RWPE1 (cell line): Measurements from ENCODE around the gene CDH26.
"Not testable (repeated sequence)": the region's sequence is repeated elsewhere in the genome, so short reads cannot be mapped to it uniquely, and the experiment has no call there.

ENCODE experiments used
- CTCF ChIA-PET: fragments of 350-600 bp; sonication (Branson Sonifier 250); formaldehyde crosslinking; extraction: SDS; loops from one replicate; lab custom pipeline; 2021; lab: Yijun Ruan, JAX
- POLR2A ChIA-PET: fragments of 400-600 bp; formaldehyde crosslinking; extraction: SDS; loops from one replicate; lab custom pipeline; 2020; ENCODE audit warnings: antibody characterized with exemption; ENCODE audit not compliant: low non-redundant PET; lab: Yijun Ruan, JAX
- DNase-seq: peaks from one replicate; pipeline ENCODE4 v3.0.0; 2012; ENCODE audit warnings: low spot score
- H3K27ac ChIP-seq: fragments of 450-650 bp; 2 replicates; pipeline ENCODE4 v1.5.1; 2017
- CTCF ChIP-seq: fragments of 450-650 bp; conservative IDR thresholded peaks from 2 replicates; pipeline ENCODE4 v1.5.1; 2017; ENCODE audit warnings: low read depth, mild to moderate bottlenecking

CDH26 gene

GRCh38 chr20:60039526-60039925 is 81.3 kb downstream of the CDH26 start:
- POLR2A ChIA-PET = no interaction called here
- H3K27ac ChIP-seq = no peak overlapping the region
- CTCF ChIA-PET = interaction anchor here (1.6 kb wide), 1 partner anchor 18 kb away, joined by 4 read pairs; no protein-coding TSS in a partner anchor
- DNase-seq = no peak
- no peak for TF ChIP-seq CTCF

GRCh38 chr20:60040471-60041162 is 82.4 kb downstream of the CDH26 start:
- CTCF ChIA-PET = interaction anchor here (1.6 kb wide), 1 partner anchor 17 kb away, joined by 4 read pairs; no protein-coding TSS in a partner anchor
- DNase-seq = no peak
- POLR2A ChIA-PET = no interaction called here
- no peak for TF ChIP-seq CTCF
- peak overlapping the region; percentile 87 for H3K27ac ChIP-seq

GRCh38 chr20:60041436-60042165 is 83.4 kb downstream of the CDH26 start:
- POLR2A ChIA-PET, CTCF ChIA-PET: not testable (repeated sequence)
- peak overlapping the region; percentile 87 for H3K27ac ChIP-seq
- peak; percentile 72 for DNase-seq

GRCh38 chr20:60043435-60043834 is 85.2 kb downstream of the CDH26 start:
- no peak overlapping the region for H3K27ac ChIP-seq
- DNase-seq = no peak
- ChIA-PET POLR2A (no interaction called here), CTCF (no interaction called here)
- no peak for TF ChIP-seq CTCF

- ChIA-PET POLR2A (no interaction called here), CTCF (interaction anchor here (1.1 to 2.1 kb wide), 3 partner anchors 10 to 96 kb away, joined by 3 to 7 read pairs (median 4); no protein-coding TSS in a partner anchor)
- DNase-seq = no peak
- TF ChIP-seq CTCF = no peak
- peak overlapping the region; percentile 67 for H3K27ac ChIP-seq
These were observed 87.8 kb downstream of the CDH26 start for GRCh38 chr20:60046011-60046413.

- POLR2A ChIA-PET = no interaction called here
- DNase-seq = no peak
These were observed 88.2 kb downstream of the CDH26 start for GRCh38 chr20:60046436-60046835.

More at GRCh38 chr20:60046436-60046835, 88.2 kb downstream of the CDH26 start:
- CTCF ChIA-PET = interaction anchor here (1.1 to 2.1 kb wide), 3 partner anchors 10 to 97 kb away, joined by 3 to 7 read pairs (median 4); no protein-coding TSS in a partner anchor
- TF ChIP-seq CTCF = no peak
- H3K27ac ChIP-seq = peak overlapping the region; percentile 67
